GM13977 (cell line): ENCODE measurements around the gene RABL2B.

ENCODE experiments used
- DNase-seq: peaks from one replicate; pipeline ENCODE4 v3.0.0; 2012; ENCODE audit warnings: low spot score
- in situ Hi-C: fragments of 300-500 bp; cut with MboI; formaldehyde crosslinking; loops from one replicate; pipeline ENCODE4 v1.12.0; 2022; ENCODE audit warnings: low sequenced_read_pairs, low pct_unique_long_range_greater_than_20kb, mixed read lengths, inconsistent platforms; ENCODE audit not compliant: unreplicated experiment
- TF ChIP-seq, protein P1 (sequence below): IDR thresholded peaks from 2 replicates; pipeline ENCODE4 v1.5.1; 2012; ENCODE audit warnings: mild to moderate bottlenecking, control low read depth; ENCODE audit not compliant: insufficient read depth; ENCODE audit errors: extremely low read depth, missing control alignments

The RABL2B gene

DNA sequence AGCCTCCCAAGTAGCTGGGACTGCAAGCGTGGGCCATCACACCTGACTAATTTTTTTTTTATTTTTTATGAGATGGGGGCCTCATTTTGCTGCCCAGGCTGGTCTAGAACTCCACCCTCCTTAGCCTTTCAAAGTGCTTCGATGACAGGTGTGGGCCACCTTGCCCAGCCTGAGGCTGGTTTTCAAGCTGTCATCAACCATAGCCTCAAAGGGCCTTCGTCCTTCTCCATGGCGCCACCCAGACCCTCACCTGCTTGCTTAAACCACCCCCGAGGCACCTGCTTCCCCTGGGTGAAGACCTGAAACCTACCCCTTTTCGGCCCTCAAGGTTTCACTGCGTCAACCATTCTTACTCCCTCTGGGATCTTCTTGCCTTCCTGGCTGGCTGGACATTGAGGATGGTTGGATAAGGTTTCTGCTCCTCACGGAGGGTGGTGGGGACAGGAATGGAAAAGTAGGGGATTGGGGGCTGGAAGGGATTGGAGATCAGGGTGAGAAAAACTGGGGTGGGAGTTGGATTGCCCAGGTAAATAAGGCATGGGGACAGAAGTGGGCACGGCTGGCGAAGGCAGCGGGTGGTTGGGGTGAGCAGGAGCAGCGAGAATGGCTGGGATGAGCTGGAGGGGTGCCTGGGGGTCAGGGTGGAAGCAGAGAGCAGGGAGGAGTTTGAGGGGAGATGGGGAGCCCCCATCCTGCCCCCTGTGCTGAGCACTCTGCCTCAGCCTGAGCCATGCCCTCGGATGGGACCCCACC, 48.3 kb downstream of the RABL2B start:
- in situ Hi-C loops: no loop called here
- DNase-seq: no peak
- TF ChIP-seq, protein P1, sequence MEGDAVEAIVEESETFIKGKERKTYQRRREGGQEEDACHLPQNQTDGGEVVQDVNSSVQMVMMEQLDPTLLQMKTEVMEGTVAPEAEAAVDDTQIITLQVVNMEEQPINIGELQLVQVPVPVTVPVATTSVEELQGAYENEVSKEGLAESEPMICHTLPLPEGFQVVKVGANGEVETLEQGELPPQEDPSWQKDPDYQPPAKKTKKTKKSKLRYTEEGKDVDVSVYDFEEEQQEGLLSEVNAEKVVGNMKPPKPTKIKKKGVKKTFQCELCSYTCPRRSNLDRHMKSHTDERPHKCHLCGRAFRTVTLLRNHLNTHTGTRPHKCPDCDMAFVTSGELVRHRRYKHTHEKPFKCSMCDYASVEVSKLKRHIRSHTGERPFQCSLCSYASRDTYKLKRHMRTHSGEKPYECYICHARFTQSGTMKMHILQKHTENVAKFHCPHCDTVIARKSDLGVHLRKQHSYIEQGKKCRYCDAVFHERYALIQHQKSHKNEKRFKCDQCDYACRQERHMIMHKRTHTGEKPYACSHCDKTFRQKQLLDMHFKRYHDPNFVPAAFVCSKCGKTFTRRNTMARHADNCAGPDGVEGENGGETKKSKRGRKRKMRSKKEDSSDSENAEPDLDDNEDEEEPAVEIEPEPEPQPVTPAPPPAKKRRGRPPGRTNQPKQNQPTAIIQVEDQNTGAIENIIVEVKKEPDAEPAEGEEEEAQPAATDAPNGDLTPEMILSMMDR: no peak

DNA sequence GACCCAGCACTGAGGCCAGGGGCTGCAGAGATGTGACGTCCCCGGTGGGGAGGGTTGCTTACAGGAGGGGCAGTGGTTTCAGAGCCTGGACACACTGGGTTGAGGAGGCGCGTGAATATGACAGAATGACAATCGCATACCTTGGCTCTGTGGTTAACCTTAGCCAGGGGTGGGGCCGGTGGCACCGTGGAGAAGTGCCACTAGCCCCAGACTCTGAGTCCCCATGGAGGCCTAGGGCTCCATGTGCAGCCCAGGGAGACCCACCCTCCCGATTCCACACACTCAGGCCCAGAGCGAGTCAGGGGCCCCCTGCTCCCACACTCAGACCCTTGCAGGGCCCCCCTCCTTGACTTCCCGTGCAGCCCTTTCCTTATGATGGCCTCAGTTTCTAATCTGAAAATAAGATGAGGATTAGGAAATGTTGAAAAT, 49.1 kb downstream of the RABL2B start:
- in situ Hi-C loops: no loop called here

DNA sequence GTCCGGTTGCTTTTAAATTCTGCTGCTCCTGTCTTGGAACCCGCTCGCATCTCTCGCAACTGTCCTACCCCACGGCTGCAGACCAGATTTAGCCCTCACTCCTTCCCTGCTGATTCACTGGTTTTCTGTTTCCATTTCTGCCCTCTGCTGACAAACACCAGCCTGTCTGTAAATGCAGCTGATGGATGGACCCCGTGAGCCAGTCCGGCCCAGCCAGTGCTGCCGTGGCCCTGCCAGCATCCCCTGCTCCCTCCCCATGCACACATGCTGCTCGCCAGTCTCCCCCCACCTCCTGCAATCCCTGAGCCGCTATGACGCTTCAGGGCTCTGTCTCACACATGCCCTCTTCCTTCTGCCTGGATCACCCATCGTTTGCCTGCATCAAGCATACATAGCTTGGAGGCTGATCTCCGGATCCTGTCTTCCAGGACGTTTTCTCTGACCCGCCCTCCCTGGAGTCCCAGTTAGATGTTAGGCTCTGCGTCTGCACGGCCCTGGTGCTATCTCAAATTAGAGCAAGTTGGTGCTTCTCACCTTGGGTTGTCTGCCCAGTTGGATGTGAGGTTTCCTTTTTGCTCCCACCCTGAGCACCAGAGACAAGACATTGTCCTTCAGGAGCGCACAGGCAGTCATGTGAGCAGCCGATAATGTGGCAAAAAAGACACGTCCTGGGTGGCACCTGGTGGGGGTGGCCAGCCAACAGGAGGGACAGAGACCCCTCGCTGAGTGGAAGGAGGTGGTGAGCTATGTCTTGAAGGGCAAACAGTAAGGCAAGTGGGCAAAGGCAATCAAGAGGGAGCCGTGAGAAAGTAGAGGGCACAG, 49.7 kb downstream of the RABL2B start:
- TF ChIP-seq, protein P1: no peak
- no peak for DNase-seq

More for the DNA sequence above, 49.1 kb downstream of the RABL2B start:
- DNase-seq: no peak
- TF ChIP-seq, protein P1: no peak

DNA sequence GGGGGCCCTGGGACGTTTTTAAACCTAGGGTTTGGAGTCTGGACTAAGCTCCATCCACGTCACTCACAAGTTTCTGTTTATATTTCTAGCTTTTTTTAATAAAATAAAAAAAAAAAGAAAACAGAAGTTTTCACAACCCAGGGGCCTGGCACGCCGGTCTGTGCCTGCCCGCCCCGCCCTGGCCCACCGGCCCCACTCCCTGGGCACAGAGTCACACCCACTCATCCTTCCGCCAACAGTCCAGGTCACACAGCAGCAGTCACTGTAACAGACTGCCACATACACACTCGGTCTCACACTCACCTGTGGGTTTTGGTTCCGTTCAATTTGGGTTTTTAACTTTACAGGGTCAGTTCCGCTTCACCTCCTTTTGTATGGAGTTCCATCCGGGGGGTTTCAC, 50.8 kb downstream of the RABL2B start:
- in situ Hi-C loops: no loop called here
- TF ChIP-seq, protein P1: no peak
- no peak for DNase-seq

More for the DNA sequence above, 49.7 kb downstream of the RABL2B start:
- in situ Hi-C loops: no loop called here

DNA sequence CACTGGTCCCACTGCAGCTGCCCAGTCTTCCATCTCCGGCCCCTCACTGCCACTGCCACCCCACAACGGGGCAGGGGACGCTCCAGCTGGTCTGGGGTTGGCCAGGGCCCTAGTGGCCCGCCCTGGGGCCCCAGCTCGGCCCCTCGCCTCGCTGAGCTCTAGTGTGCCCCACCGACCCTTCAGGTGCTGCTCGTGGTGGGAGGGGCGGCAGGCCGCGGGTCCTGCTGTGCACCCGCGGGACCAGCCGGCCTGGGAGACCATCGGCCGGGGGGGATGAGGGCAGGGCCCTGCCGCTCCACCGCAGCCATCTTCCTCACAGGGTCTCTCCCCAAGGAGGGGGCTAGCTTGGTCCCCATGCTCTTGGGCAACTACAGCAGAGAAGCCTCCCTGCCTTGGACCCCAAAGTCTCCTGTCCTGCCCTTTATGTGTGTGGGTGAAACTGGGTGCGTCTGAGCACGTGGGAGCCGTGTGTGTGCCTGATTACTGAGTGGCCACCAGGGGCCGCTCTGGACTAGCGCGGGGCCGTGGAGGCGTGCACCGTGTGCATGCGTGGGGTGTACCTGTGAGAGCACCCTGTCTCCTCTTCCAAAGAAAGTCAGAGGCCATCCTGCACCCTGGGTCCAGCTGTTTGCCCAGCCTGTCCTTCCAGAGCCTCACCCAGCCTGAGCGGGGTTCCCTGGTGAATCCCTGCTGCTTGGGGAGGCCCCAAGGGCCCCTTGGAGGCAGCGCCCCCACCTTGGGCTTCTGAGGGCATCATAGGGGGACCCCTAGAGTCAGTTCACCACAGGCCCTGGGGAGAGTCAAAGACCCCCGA, 51.4 kb downstream of the RABL2B start:
- peak; percentile 82 for DNase-seq
- TF ChIP-seq, protein P1: peak; percentile 44
- in situ Hi-C loops: no loop called here

DNA sequence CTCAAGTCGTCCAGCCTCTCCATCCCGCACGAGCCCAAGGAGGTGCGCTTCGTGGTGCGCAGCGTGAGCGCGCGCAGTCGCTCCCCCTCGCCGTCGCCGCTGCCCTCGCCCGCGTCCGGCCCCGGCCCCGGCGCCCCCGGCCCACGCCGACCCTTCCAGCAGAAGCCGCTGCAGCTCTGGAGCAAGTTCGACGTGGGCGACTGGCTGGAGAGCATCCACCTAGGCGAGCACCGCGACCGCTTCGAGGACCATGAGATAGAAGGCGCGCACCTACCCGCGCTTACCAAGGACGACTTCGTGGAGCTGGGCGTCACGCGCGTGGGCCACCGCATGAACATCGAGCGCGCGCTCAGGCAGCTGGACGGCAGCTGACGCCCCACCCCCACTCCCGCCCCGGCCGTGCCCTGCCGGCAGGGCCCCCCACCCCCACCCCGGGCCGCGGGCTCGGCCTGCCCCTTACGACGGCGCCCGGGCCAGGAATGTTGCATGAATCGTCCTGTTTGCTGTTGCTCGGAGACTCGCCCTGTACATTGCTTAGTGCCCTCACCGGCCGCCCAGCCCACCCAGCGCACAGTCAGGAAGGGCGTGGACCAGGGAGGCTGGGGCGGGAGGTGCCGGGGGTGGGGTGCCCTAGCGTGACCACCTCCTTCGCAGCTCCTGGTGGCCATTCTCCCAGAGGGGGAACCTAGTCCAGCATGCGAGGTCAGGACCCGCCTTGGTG, 52.3 kb downstream of the RABL2B start:
- in situ Hi-C loops: no loop called here
- DNase-seq: no peak
- TF ChIP-seq, protein P1: no peak
